Loucy (cell line): Measurements from ENCODE around the gene ABHD6.

ENCODE experiments used
- H2AFZ ChIP-seq: fragments of 200-600 bp; sonication (generic); 2 replicates; pipeline ENCODE4 v1.6.0; 2016; ENCODE audit warnings: antibody characterized with exemption, mild to moderate bottlenecking, low read length, moderate library complexity
- H3F3A ChIP-seq: fragments of 200-600 bp; 2 replicates; pipeline ENCODE4 v1.6.0; 2016; ENCODE audit warnings: antibody characterized with exemption, low read depth, mild to moderate bottlenecking
- H3K27me3 ChIP-seq: fragments of 200-600 bp; sonication (generic); 2 replicates; pipeline ENCODE4 v1.6.1; 2014; ENCODE audit warnings: low read length, mild to moderate bottlenecking; ENCODE audit not compliant: insufficient read depth, poor library complexity, severe bottlenecking
- H3K36me3 ChIP-seq: fragments of 200-600 bp; sonication (generic); 2 replicates; pipeline ENCODE4 v1.6.1; 2016; ENCODE audit warnings: low read length; ENCODE audit not compliant: insufficient read depth
- H3K4me1 ChIP-seq: fragments of 200-600 bp; sonication (generic); 2 replicates; pipeline ENCODE4 v1.5.1; 2014; ENCODE audit warnings: low read length, mild to moderate bottlenecking; ENCODE audit not compliant: insufficient read depth, poor library complexity, severe bottlenecking
- H3K4me2 ChIP-seq: fragments of 200-600 bp; sonication (generic); 2 replicates; pipeline ENCODE4 v1.6.0; 2014; ENCODE audit warnings: antibody characterized with exemption, low read length, low read depth, mild to moderate bottlenecking; ENCODE audit not compliant: poor library complexity, severe bottlenecking
- H3K4me3 ChIP-seq: fragments of 200-600 bp; sonication (generic); 2 replicates; pipeline ENCODE4 v1.5.1; 2014; ENCODE audit warnings: low read length, mild to moderate bottlenecking, mixed read lengths; ENCODE audit not compliant: poor library complexity, severe bottlenecking
- H3K79me2 ChIP-seq: fragments of 200-600 bp; sonication (generic); 2 replicates; pipeline ENCODE4 v1.6.1; 2014; ENCODE audit warnings: low read length; ENCODE audit not compliant: insufficient read depth
- H3K9ac ChIP-seq: fragments of 200-600 bp; sonication (generic); 2 replicates; pipeline ENCODE4 v1.6.0; 2014; ENCODE audit warnings: mild to moderate bottlenecking, low read depth, low read length, moderate library complexity; ENCODE audit not compliant: poor library complexity, severe bottlenecking
- H3K9me2 ChIP-seq: fragments of 200-600 bp; sonication (generic); replicated peaks from 2 replicates; pipeline ENCODE4 v1.6.1; 2016; ENCODE audit warnings: low read depth, low read length, mixed read lengths
- H3K9me3 ChIP-seq: fragments of 200-600 bp; sonication (generic); 2 replicates; pipeline ENCODE4 v1.6.1; 2014; ENCODE audit warnings: mild to moderate bottlenecking, antibody characterized with exemption, low read length, low read depth; ENCODE audit not compliant: insufficient read depth
- H4K20me1 ChIP-seq: fragments of 200-600 bp; sonication (generic); 2 replicates; pipeline ENCODE4 v1.6.0; 2014; ENCODE audit warnings: antibody characterized with exemption, low read length, mild to moderate bottlenecking; ENCODE audit not compliant: insufficient read depth, poor library complexity, severe bottlenecking
- CTCF ChIP-seq: fragments of 200-600 bp; sonication (generic); conservative IDR thresholded peaks from 2 replicates; pipeline ENCODE4 v1.5.1; 2014; ENCODE audit warnings: mild to moderate bottlenecking, antibody characterized with exemption, low read length
- EZH2phosphoT487 ChIP-seq: fragments of 200-600 bp; IDR thresholded peaks from 2 replicates; pipeline ENCODE4 v1.6.1; 2018; ENCODE audit warnings: antibody characterized with exemption, mild to moderate bottlenecking, moderate library complexity, borderline replicate concordance

Gene ABHD6

GRCh38 chr3:58332575-58333188 lies 95.1 kb downstream of the ABHD6 start, which contains the start of gene PXK:
TSS of gene PXK (plus strand) at chr3:58332892. CDS start at chr3:58332989, 97 bp downstream.
- peaks cover 38% of the 10 kb centered on the region for H3K4me1 ChIP-seq
- H3F3A ChIP-seq: peaks cover 8% of the 10 kb centered on the region; the same call in 1 of the 2 replicates
- no peaks in the 10 kb centered on the region for H3K9me3 ChIP-seq
- H3K9ac ChIP-seq: peak within 1 kb of the TSS; percentile 82
- peaks cover 48% of the 10 kb centered on the region for H3K79me2 ChIP-seq
- TF ChIP-seq EZH2phosphoT487 (no peak), CTCF (peak; percentile 15; the same call in 1 of the 2 replicates)
- no peaks in the 10 kb centered on the region for H3K36me3 ChIP-seq
- H3K9me2 ChIP-seq: no peaks in the 10 kb centered on the region
- peak within 1 kb of the TSS; percentile 79 for H3K4me3 ChIP-seq
- H4K20me1 ChIP-seq: peaks cover 6% of the 10 kb centered on the region
- no peaks in the 10 kb centered on the region for H3K27me3 ChIP-seq
- H3K4me2 ChIP-seq: peak within 1 kb of the TSS; percentile 98
- peak within 1 kb of the TSS; percentile 97 for H2AFZ ChIP-seq

GRCh38 chr3:58333206-58334012 lies 95.8 kb downstream of the ABHD6 start:
- no peaks in the 10 kb centered on the region for H3K9me2 ChIP-seq
- H4K20me1 ChIP-seq: peaks cover 6% of the 10 kb centered on the region
- H3K9me3 ChIP-seq: no peaks in the 10 kb centered on the region
- peaks cover 8% of the 10 kb centered on the region; the same call in 1 of the 2 replicates for H3F3A ChIP-seq
- H3K79me2 ChIP-seq: peaks cover 56% of the 10 kb centered on the region
- H3K4me2 ChIP-seq: peak overlapping the region; percentile 98
- H3K9ac ChIP-seq: peak overlapping the region; percentile 82
- peaks cover 38% of the 10 kb centered on the region for H3K4me1 ChIP-seq
- H3K4me3 ChIP-seq: peak overlapping the region; percentile 79
- TF ChIP-seq EZH2phosphoT487 (no peak), CTCF (peak; percentile 47)
- no peaks in the 10 kb centered on the region for H3K36me3 ChIP-seq
- peak overlapping the region; percentile 61; the same call in 1 of the 2 replicates for H2AFZ ChIP-seq
- no peaks in the 10 kb centered on the region for H3K27me3 ChIP-seq

- Histone ChIP-seq H3F3A (peaks cover 8% of the 10 kb centered on the region; the same call in 1 of the 2 replicates), H4K20me1 (peaks cover 6% of the 10 kb centered on the region), H3K9ac (peak overlapping the region; percentile 82), H3K36me3 (no peaks in the 10 kb centered on the region), H2AFZ (no peak overlapping the region), H3K4me2 (peak overlapping the region; percentile 98), H3K27me3 (no peaks in the 10 kb centered on the region), H3K4me1 (peaks cover 38% of the 10 kb centered on the region), H3K79me2 (peaks cover 61% of the 10 kb centered on the region), H3K9me2 (no peaks in the 10 kb centered on the region), H3K4me3 (peak overlapping the region; percentile 79), H3K9me3 (no peaks in the 10 kb centered on the region)
- TF ChIP-seq CTCF: no peak
- TF ChIP-seq EZH2phosphoT487: no peak
Observed at GRCh38 chr3:58334013-58334321, 96.4 kb downstream of the ABHD6 start.
